Vagina (tissue), 2 donors: ENCODE measurements around the gene CLIP3.

Experiments used
- CTCF ChIP-seq, 3 experiments: fragments of 450-650 bp in 2 of 3; fragments of 200-600 bp in 1 of 3; sonication (generic) in 1 of 3; IDR thresholded peaks; one replicate each; pipeline ENCODE4 v1.5.1; 2017 to 2019; ENCODE audit warnings: antibody characterized with exemption in 3 of 3, mild to moderate bottlenecking in 2 of 3, moderate library complexity in 2 of 3
- POLR2AphosphoS5 ChIP-seq, 2 donors: sonication (generic); formaldehyde crosslinking; IDR thresholded peaks; one replicate each; pipeline ENCODE4 v1.9.0; 2017; ENCODE audit warnings: antibody characterized with exemption in 2 of 2, mild to moderate bottlenecking in 2 of 2, low read depth in 1 of 2; ENCODE audit not compliant: insufficient read depth in 1 of 2

- TF ChIP-seq CTCF (IDR thresholded peaks at IDR 0.05) (no peak), POLR2AphosphoS5 (IDR thresholded peaks at IDR 0.05; ENCODE audit: insufficient read depth in 1 of 2, low read depth in 1 of 2) (no peak)
These were observed 13.9 kb upstream of the CLIP3 start for GRCh38 chr19:36046443-36047050.
